Measurements from ENCODE around the gene AUTS2.

Gene AUTS2

DNA sequence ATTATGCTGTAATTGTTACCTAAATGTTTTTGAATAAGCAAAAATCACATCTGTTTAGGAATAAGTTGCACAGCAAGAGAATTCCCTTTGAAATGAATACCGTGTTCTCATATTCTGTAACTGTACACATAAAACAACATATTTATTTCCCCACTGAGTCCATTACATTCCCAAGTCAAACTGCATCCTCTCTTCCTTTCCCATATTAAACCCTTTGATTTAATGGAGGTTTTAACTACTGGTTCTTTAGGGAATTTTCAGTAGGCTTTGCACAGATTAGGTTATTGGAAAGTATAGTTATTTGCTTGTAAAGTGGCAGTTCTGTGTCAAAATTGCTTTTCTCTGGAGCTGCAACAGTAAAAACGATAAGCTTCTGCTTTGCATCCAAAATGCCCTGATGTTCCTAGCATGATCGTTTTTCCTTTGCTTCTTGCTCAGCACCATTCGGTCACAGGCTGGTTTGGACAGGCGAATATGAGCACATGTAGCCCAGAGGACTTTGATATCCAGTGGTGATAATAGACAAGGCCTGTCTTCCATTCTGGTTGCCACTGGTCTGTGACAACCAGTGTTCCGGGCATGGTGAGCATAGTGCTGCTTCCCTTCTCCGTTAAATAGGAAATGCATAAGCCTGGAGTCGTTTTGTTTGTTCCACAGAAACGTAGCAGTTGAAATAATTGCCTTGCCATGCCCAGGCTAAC is 696.1 kb downstream of the AUTS2 start:
- DNase-seq (ENCODE audit: low read depth): no peak
- H3K4me3 ChIP-seq (ENCODE audit: low read depth, low read length): no peak overlapping the region
- TF ChIP-seq, protein P1, sequence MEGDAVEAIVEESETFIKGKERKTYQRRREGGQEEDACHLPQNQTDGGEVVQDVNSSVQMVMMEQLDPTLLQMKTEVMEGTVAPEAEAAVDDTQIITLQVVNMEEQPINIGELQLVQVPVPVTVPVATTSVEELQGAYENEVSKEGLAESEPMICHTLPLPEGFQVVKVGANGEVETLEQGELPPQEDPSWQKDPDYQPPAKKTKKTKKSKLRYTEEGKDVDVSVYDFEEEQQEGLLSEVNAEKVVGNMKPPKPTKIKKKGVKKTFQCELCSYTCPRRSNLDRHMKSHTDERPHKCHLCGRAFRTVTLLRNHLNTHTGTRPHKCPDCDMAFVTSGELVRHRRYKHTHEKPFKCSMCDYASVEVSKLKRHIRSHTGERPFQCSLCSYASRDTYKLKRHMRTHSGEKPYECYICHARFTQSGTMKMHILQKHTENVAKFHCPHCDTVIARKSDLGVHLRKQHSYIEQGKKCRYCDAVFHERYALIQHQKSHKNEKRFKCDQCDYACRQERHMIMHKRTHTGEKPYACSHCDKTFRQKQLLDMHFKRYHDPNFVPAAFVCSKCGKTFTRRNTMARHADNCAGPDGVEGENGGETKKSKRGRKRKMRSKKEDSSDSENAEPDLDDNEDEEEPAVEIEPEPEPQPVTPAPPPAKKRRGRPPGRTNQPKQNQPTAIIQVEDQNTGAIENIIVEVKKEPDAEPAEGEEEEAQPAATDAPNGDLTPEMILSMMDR (IDR thresholded peaks at IDR 0.05; ENCODE audit: control insufficient read depth, extremely low read depth, insufficient read depth): no peak

DNA sequence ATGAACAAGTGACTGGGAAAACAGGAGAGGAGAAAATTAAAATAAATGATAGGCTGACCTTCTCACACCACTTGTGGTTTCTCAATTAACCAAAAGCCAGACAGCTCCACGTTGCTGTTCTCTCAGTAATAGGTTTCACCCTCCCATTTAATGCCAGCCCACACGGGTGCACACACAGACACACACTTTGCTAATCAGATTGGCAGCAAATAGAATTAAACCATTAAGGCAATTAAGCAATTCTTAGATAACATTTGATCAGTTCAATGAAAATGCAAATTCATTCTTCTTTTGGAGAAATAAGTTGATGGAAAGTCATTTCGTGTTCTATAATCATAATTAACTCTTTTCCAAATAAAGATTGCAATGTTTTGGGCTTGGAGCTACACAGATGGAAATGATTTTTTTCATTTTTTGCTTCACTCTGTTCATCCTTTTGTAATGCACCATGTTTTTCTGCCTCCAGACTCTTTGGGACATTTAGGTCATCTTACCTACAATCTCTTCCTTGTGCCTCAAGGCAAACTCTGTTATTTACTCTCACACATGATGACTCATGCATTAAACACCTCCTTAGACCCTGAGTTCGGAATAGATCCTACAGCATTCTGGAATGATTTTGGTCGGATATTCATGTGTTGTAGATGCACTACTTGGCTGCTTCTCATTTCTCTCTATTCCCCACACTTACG is 700.7 kb downstream of the AUTS2 start:
- H3K4me3 ChIP-seq (ENCODE audit: low read depth, low read length): no peak overlapping the region

DNA sequence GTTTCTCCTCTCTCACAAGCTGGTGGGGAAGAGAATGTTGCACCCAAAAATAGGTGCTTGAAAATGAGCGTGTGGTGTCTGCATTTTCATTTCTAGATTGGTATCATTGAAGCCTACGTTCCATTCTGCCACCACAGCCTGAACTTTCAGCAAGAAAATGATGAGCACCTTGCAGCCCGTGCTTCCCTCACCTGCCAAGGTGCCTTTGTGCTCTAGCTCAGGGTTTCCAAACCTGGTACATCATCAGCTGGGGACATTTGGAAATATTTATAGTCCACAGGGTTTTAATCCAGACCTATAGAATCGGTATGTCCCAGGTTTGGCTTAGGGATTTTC is 701.2 kb downstream of the AUTS2 start:
- no peak for DNase-seq (ENCODE audit: low read depth)
- TF ChIP-seq, protein P1 (IDR thresholded peaks at IDR 0.05; ENCODE audit: control insufficient read depth, extremely low read depth, insufficient read depth): no peak

More for the DNA sequence above, 700.7 kb downstream of the AUTS2 start:
- TF ChIP-seq, protein P1 (IDR thresholded peaks at IDR 0.05; ENCODE audit: control insufficient read depth, extremely low read depth, insufficient read depth): no peak
- DNase-seq (ENCODE audit: low read depth): peak; percentile 30

DNA sequence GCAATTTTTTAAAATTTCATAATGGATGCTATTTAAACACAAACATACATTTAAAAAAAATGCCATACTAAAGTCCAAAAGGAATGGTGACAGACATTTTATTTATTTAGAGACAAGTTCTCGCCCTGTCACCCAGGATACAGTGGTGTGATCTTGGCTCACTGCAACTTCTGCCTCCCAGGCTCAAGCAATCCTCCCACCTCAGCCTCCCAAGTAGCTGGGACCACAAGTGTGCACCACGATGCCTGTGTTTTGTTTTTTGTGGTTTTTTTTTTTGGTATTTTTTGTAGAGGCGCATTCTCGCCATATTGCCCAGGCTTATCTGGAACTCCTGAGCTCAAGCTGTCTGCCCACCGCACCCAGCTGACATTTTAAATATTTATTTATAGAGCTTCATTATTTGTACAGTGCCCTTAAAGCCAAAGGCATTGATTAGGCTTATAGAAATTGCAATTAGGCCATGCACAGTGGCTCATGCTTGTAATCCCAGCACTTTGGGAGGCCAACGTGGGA is 703.5 kb downstream of the AUTS2 start:
- DNase-seq (ENCODE audit: low read depth): no peak
- no peak overlapping the region for H3K4me3 ChIP-seq (ENCODE audit: low read depth, low read length)
- TF ChIP-seq, protein P1 (IDR thresholded peaks at IDR 0.05; ENCODE audit: control insufficient read depth, extremely low read depth, insufficient read depth): no peak

More for the DNA sequence above, 701.2 kb downstream of the AUTS2 start:
- H3K4me3 ChIP-seq (ENCODE audit: low read depth, low read length): no peak overlapping the region

DNA sequence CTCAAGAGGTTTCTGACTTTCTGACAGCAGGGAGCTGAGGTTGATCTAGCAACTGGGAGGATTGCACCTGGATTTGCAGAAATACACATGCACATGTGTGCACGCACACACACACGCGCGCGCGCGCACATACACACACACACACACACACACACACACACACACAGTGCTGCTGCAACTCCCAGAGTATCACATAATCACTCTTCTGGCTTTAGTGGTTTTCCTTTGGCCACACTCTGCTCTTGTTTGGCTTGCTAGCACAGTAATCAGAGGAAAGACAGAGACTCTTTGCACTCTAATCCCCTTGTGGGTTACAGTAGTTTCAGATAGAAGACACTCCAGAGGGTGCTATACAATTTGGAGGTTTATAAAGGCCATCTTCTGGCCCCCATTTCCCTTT is 705.0 kb downstream of the AUTS2 start:
- no peak overlapping the region for H3K4me3 ChIP-seq (ENCODE audit: low read depth, low read length)

DNA sequence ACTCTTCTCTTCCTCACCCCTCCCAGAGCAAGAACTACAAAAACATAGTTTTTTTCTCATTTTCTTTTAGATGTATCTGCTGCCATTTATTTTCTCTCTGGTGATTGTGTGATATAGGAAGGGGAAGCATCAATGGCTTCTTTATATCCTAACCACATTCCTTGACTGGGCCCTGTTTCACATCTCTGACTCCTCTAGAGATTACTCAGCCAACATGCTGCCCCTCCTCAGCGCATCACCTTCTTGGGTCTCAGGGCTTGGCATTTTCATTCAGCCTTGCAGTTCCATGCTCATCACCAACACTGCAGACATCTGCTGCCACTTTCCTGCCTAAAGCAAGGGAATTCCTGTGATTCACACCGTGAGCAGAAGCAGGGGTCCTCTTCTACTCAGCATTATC is 705.5 kb downstream of the AUTS2 start:
- DNase-seq (ENCODE audit: low read depth): no peak
- no peak overlapping the region for H3K4me3 ChIP-seq (ENCODE audit: low read depth, low read length)
- TF ChIP-seq, protein P1 (IDR thresholded peaks at IDR 0.05; ENCODE audit: control insufficient read depth, extremely low read depth, insufficient read depth): no peak

More for the DNA sequence above, 705.0 kb downstream of the AUTS2 start:
- DNase-seq (ENCODE audit: low read depth): no peak
- TF ChIP-seq, protein P1 (IDR thresholded peaks at IDR 0.05; ENCODE audit: control insufficient read depth, extremely low read depth, insufficient read depth): no peak

Data from LNCaP clone FGC (cell line).